ENCODE measurements around the gene OTOF. TPM values are rescaled to one million over a fixed set of nuclear protein-coding genes. Genes with fewer than 3 reads are reported as not detected.

OTOF gene
- total and polyA plus RNA-seq, 9 of the 15 experiments (the other 6 are each of a cell fraction or from before 2014, with no cell fraction given) = 0.03 to 0.11 (median 0.06) TPM; not detected in 5

- intact Hi-C loops (cut with micrococcal nuclease) (no loop called here), in situ Hi-C loops (cut with MboI) (no loop called here)
- Histone ChIP-seq H3K27me3 (ENCODE audit: control insufficient read depth in 2 of 2, insufficient read depth in 2 of 2, low read length in 2 of 2) (peaks cover 2 to 24% of the 10 kb centered on the region in 2 experiments; a peak in 3 of 5 replicates), H3K4me1 (replicated peaks in 1 of 2; ENCODE audit: control insufficient read depth in 2 of 2, insufficient read depth in 2 of 2, low read length in 2 of 2) (peaks cover 0 to 24% of the 10 kb centered on the region in 2 experiments; a peak in 2 of 5 replicates), H3K27ac (ENCODE audit: extremely low read depth, low read depth, low read length) (no peak overlapping the region), H3K4me2 (ENCODE audit: insufficient read depth, low read length) (no peak overlapping the region), H2AFZ (ENCODE audit: low read depth, low read length) (no peak overlapping the region), H3K4me3 (no peak overlapping the region), H3K79me2 (ENCODE audit: control insufficient read depth, insufficient read depth, low read length) (no peaks in the 10 kb centered on the region), H4K20me1 (replicated peaks; ENCODE audit: control insufficient read depth, insufficient read depth, low read length) (peaks cover 5% of the 10 kb centered on the region; the same call in 1 of the 2 replicates), H3K36me3 (ENCODE audit: control insufficient read depth, insufficient read depth, low read length) (no peaks in the 10 kb centered on the region), H3K9ac (ENCODE audit: insufficient read depth in 1 of 2, low read depth in 2 of 2, low read length in 2 of 2) (no peak overlapping the region), H3K9me3 (replicated peaks; ENCODE audit: control insufficient read depth, insufficient read depth, low read depth, low read length) (no peaks in the 10 kb centered on the region; the same call in 1 of the 2 replicates), H3K9me1 (ENCODE audit: control insufficient read depth, insufficient read depth, low read length) (no peaks in the 10 kb centered on the region)
- no peak for FAIRE-seq
- 11% methylated on average over 3 of the region's 3 CpGs for WGBS (ENCODE audit: insufficient coverage, low coverage, missing lambda C conversion rate)
- no peak for TF ChIP-seq ZNF830 (CRISPR knock-in tag; IDR thresholded peaks at IDR 0.05)
- TF ChIP-seq ARID1B (IDR thresholded peaks at IDR 0.05) = no peak
- TF ChIP-seq CREB5 (CRISPR knock-in tag; IDR thresholded peaks at IDR 0.05) = no peak
- no peak for TF ChIP-seq ZFP30 (CRISPR knock-in tag; IDR thresholded peaks at IDR 0.05; ENCODE audit: borderline replicate concordance)
- no peak for TF ChIP-seq HINFP (tag; conservative IDR thresholded peaks at IDR 0.05; ENCODE audit: low read depth)
- TF ChIP-seq NFRKB (IDR thresholded peaks at IDR 0.05; ENCODE audit: low read depth) = no peak
- TF ChIP-seq RUNX1 (IDR thresholded peaks at IDR 0.05; ENCODE audit: low read depth) = no peak
- TF ChIP-seq HNRNPH1 (optimal IDR thresholded peaks at IDR 0.05; ENCODE audit: low read depth, low read length) = no peak
- TF ChIP-seq FOS (IDR thresholded peaks at IDR 0.05; ENCODE audit: extremely low read depth, insufficient read length) = no peak
- no peak for TF ChIP-seq ZBTB12 (CRISPR knock-in tag; IDR thresholded peaks at IDR 0.05)
- no peak for TF ChIP-seq CCAR2 (IDR thresholded peaks at IDR 0.05; ENCODE audit: low read depth, low read length)
- TF ChIP-seq BACH1 (tag; IDR thresholded peaks at IDR 0.05) = no peak
- no peak for TF ChIP-seq POLR2AphosphoS5 (IDR thresholded peaks at IDR 0.05; ENCODE audit: control insufficient read depth, insufficient read depth, low read depth, low read length)
- no peak for TF ChIP-seq FOXJ2 (tag; IDR thresholded peaks at IDR 0.05)
- BruUV-seq (replicated peaks) = no TSS peak
- DNase-seq (ENCODE audit: extremely low read depth in 1 of 4, low spot score in 3 of 4) = no peak
- ChIA-PET CTCF (ENCODE audit: low intra/inter-chr PET ratio) (no interaction called here), POLR2A (interaction anchor here (1.0 kb wide), 1 partner anchor 10 kb away, joined by 4 read pairs; no protein-coding TSS in a partner anchor)
- no peak for ATAC-seq
Observed at GRCh38 chr2:26481706-26482105, 3.8 kb upstream of the OTOF start.
